GM23248 (cell line): ENCODE measurements around the gene FOXE1.

Source experiments
- EZH2 ChIP-seq: fragments of 200-600 bp; sonication (generic); IDR thresholded peaks from 2 replicates; pipeline ENCODE4 v1.6.1; 2018; ENCODE audit warnings: antibody characterized with exemption, mild to moderate bottlenecking; ENCODE audit not compliant: insufficient read depth, poor library complexity, severe bottlenecking
- EZH2phosphoT487 ChIP-seq: fragments of 200-600 bp; sonication (generic); IDR thresholded peaks from 2 replicates; pipeline ENCODE4 v1.6.1; 2018; ENCODE audit warnings: antibody characterized with exemption, moderate library complexity, mild to moderate bottlenecking, low read depth; ENCODE audit not compliant: insufficient read depth

DNA sequence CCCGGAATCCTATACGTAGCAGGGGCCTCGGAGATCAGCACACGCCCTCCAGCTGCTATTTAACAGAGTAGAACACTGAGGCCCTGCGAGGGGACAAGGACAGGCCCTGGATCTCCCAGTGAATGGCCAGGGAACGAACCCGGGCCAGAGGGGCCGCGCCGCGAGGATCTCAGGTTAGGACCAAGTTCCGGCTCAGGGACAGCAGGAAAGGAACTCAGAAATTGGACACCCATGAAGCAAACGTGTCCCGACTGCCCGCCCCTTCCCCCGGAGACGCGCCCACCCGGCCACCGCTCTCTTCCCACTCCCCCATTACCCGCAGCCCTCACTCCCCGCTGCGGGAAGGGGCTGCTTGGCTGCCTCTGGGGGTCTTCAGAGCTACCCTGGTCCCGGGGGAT is 1.0 kb upstream of the FOXE1 start:
- no peak for TF ChIP-seq EZH2
- no peak for TF ChIP-seq EZH2phosphoT487
